HUES48 (cell line): ENCODE measurements around the gene GCK.
"Not testable (repeated sequence)": the region's sequence is repeated elsewhere in the genome, so short reads cannot be mapped to it uniquely, and the experiment has no call there.

Source experiments
- H3K27ac ChIP-seq: one replicate; pipeline ENCODE4 v1.7.0; 2013; ENCODE audit warnings: low read depth, low read length, inconsistent platforms
- H3K27me3 ChIP-seq: 2 replicates; pipeline ENCODE4 v1.6.1; 2013; ENCODE audit warnings: mild to moderate bottlenecking, low read length; ENCODE audit not compliant: control insufficient read depth, insufficient read depth
- H3K36me3 ChIP-seq: 2 replicates; pipeline ENCODE4 v1.6.1; 2013; ENCODE audit warnings: low read length; ENCODE audit not compliant: control insufficient read depth, insufficient read depth
- H3K4me1 ChIP-seq: 2 replicates; pipeline ENCODE4 v1.6.1; 2013; ENCODE audit warnings: mild to moderate bottlenecking, low read length; ENCODE audit not compliant: control insufficient read depth, insufficient read depth
- H3K4me3 ChIP-seq: 2 replicates; pipeline ENCODE4 v1.5.1; 2013; ENCODE audit warnings: mild to moderate bottlenecking, low read depth, low read length
- H3K9ac ChIP-seq: 2 replicates; pipeline ENCODE4 v1.6.1; 2013; ENCODE audit warnings: mild to moderate bottlenecking, low read depth, low read length, moderate library complexity
- H3K9me3 ChIP-seq: 2 replicates; pipeline ENCODE4 v1.6.1; 2013; ENCODE audit warnings: low read length; ENCODE audit not compliant: control insufficient read depth, insufficient read depth

GCK gene

GRCh38 chr7:44176486-44176885, 12.8 kb downstream of the GCK start:
- 0 out of 2 replicates have a peak, but pooled peaks cover 6% of the 10 kb centered on the region for H3K4me1 ChIP-seq
- no peaks in the 10 kb centered on the region for H3K9me3 ChIP-seq
- H3K27me3 ChIP-seq = no peaks in the 10 kb centered on the region; the same call in 1 of the 2 replicates
- no peak overlapping the region for H3K9ac ChIP-seq
- H3K27ac ChIP-seq = no peak overlapping the region
- no peaks in the 10 kb centered on the region for H3K36me3 ChIP-seq
- no peak overlapping the region for H3K4me3 ChIP-seq

- no peak overlapping the region for H3K9ac ChIP-seq
- 0 out of 2 replicates have a peak, but pooled peaks cover 6% of the 10 kb centered on the region for H3K4me1 ChIP-seq
- H3K36me3 ChIP-seq = no peaks in the 10 kb centered on the region
- H3K27me3 ChIP-seq = no peaks in the 10 kb centered on the region; the same call in 1 of the 2 replicates
- no peaks in the 10 kb centered on the region for H3K9me3 ChIP-seq
- no peak overlapping the region for H3K27ac ChIP-seq
- H3K4me3 ChIP-seq = no peak overlapping the region
Measured at GRCh38 chr7:44175730-44176129, 13.5 kb downstream of the GCK start.

GRCh38 chr7:44174694-44174948, 14.6 kb downstream of the GCK start:
- not testable (repeated sequence) for H3K27me3 ChIP-seq, H3K27ac ChIP-seq, H3K4me3 ChIP-seq, H3K9me3 ChIP-seq, H3K9ac ChIP-seq, H3K36me3 ChIP-seq, H3K4me1 ChIP-seq

GRCh38 chr7:44173911-44174693, 15.1 kb downstream of the GCK start:
- no peaks in the 10 kb centered on the region for H3K9me3 ChIP-seq
- no peak overlapping the region for H3K27ac ChIP-seq
- no peak overlapping the region for H3K4me3 ChIP-seq
- no peak overlapping the region for H3K9ac ChIP-seq
- 0 out of 2 replicates have a peak, but pooled peaks cover 6% of the 10 kb centered on the region for H3K4me1 ChIP-seq
- no peaks in the 10 kb centered on the region for H3K36me3 ChIP-seq
- H3K27me3 ChIP-seq = no peaks in the 10 kb centered on the region; the same call in 1 of the 2 replicates

- Histone ChIP-seq H3K4me3 (no peak overlapping the region), H3K27ac (no peak overlapping the region), H3K4me1 (0 out of 2 replicates have a peak, but pooled peaks cover 4% of the 10 kb centered on the region), H3K36me3 (no peaks in the 10 kb centered on the region), H3K27me3 (no peaks in the 10 kb centered on the region), H3K9ac (no peak overlapping the region), H3K9me3 (no peaks in the 10 kb centered on the region)
Measured at GRCh38 chr7:44172803-44173424, 16.3 kb downstream of the GCK start.

- H3K27ac ChIP-seq = no peak overlapping the region
- no peaks in the 10 kb centered on the region for H3K36me3 ChIP-seq
- no peak overlapping the region for H3K4me3 ChIP-seq
- no peaks in the 10 kb centered on the region for H3K4me1 ChIP-seq
- H3K9me3 ChIP-seq = no peaks in the 10 kb centered on the region
- H3K27me3 ChIP-seq = no peaks in the 10 kb centered on the region
- H3K9ac ChIP-seq = no peak overlapping the region
Measured at GRCh38 chr7:44172352-44172751, 16.9 kb downstream of the GCK start.

GRCh38 chr7:44171901-44172300, 17.3 kb downstream of the GCK start:
- not testable (repeated sequence) for H3K27ac ChIP-seq, H3K9me3 ChIP-seq, H3K4me1 ChIP-seq, H3K36me3 ChIP-seq, H3K27me3 ChIP-seq, H3K4me3 ChIP-seq, H3K9ac ChIP-seq

- no peaks in the 10 kb centered on the region for H3K36me3 ChIP-seq
- no peaks in the 10 kb centered on the region for H3K9me3 ChIP-seq
- H3K27ac ChIP-seq = no peak overlapping the region
- no peak overlapping the region for H3K4me3 ChIP-seq
- peaks cover 5% of the 10 kb centered on the region for H3K4me1 ChIP-seq
- no peaks in the 10 kb centered on the region for H3K27me3 ChIP-seq
- no peak overlapping the region for H3K9ac ChIP-seq
Measured at GRCh38 chr7:44167920-44168319, 21.3 kb downstream of the GCK start.

GRCh38 chr7:44163591-44163990, 25.6 kb downstream of the GCK start:
- Histone ChIP-seq H3K4me1 (peaks cover 5% of the 10 kb centered on the region), H3K27ac (no peak overlapping the region), H3K9ac (no peak overlapping the region), H3K36me3 (no peaks in the 10 kb centered on the region), H3K27me3 (no peaks in the 10 kb centered on the region), H3K9me3 (no peaks in the 10 kb centered on the region), H3K4me3 (no peak overlapping the region)

- Histone ChIP-seq H3K27me3 (no peaks in the 10 kb centered on the region), H3K9me3 (no peaks in the 10 kb centered on the region), H3K9ac (no peak overlapping the region), H3K36me3 (no peaks in the 10 kb centered on the region), H3K4me3 (no peak overlapping the region), H3K27ac (no peak overlapping the region), H3K4me1 (peaks cover 5% of the 10 kb centered on the region)
Measured at GRCh38 chr7:44162785-44163395, 26.3 kb downstream of the GCK start.

GRCh38 chr7:44162179-44162578, 27.1 kb downstream of the GCK start:
- Histone ChIP-seq H3K9me3 (no peaks in the 10 kb centered on the region), H3K36me3 (no peaks in the 10 kb centered on the region), H3K27me3 (no peaks in the 10 kb centered on the region), H3K9ac (no peak overlapping the region), H3K27ac (no peak overlapping the region), H3K4me3 (no peak overlapping the region), H3K4me1 (peaks cover 9% of the 10 kb centered on the region)
